ENCODE data around the gene GMPR. TPM values are rescaled to one million over a fixed set of nuclear protein-coding genes. Genes with fewer than 3 reads are reported as not detected.

GMPR gene
- total RNA-seq, 1 donor from 2014 or later, result 126 TPM

- H3K27ac ChIP-seq (replicated peaks), result peak overlapping the region; percentile 63
- no peaks in the 10 kb centered on the region for H3K9me3 ChIP-seq (replicated peaks)
- DNase-seq, result peak; percentile 97
- no peak for TF ChIP-seq CTCF (IDR thresholded peaks at IDR 0.05; ENCODE audit: borderline replicate concordance)
- no peaks in the 10 kb centered on the region for H3K27me3 ChIP-seq (ENCODE audit: low read depth)
- intact Hi-C loops (cut with micrococcal nuclease), result no loop called here
- H3K36me3 ChIP-seq, result no peaks in the 10 kb centered on the region
- no peak overlapping the region for H3K4me3 ChIP-seq
- H3K4me1 ChIP-seq, result peaks cover 76% of the 10 kb centered on the region
Observed at GRCh38 chr6:16337295-16337975, 99.0 kb downstream of the GMPR start.

GRCh38 chr6:16338577-16339264 is 100.3 kb downstream of the GMPR start:
- peak; percentile 63 for DNase-seq
- Histone ChIP-seq H3K27ac (replicated peaks) (no peak overlapping the region), H3K27me3 (ENCODE audit: low read depth) (no peaks in the 10 kb centered on the region), H3K36me3 (no peaks in the 10 kb centered on the region), H3K9me3 (replicated peaks) (no peaks in the 10 kb centered on the region), H3K4me1 (peaks cover 69% of the 10 kb centered on the region), H3K4me3 (no peak overlapping the region)
- TF ChIP-seq CTCF (IDR thresholded peaks at IDR 0.05; ENCODE audit: borderline replicate concordance), result peak; percentile 61
- intact Hi-C loops (cut with micrococcal nuclease), result no loop called here

- TF ChIP-seq CTCF (IDR thresholded peaks at IDR 0.05; ENCODE audit: borderline replicate concordance), result no peak
- intact Hi-C loops (cut with micrococcal nuclease), result no loop called here
- Histone ChIP-seq H3K27ac (replicated peaks) (no peak overlapping the region), H3K27me3 (ENCODE audit: low read depth) (no peaks in the 10 kb centered on the region), H3K4me1 (peaks cover 64% of the 10 kb centered on the region), H3K9me3 (replicated peaks) (no peaks in the 10 kb centered on the region), H3K36me3 (no peaks in the 10 kb centered on the region), H3K4me3 (no peak overlapping the region)
- DNase-seq, result no peak
Observed at GRCh38 chr6:16339265-16339587, 100.8 kb downstream of the GMPR start.

- DNase-seq, result no peak
- Histone ChIP-seq H3K36me3 (no peaks in the 10 kb centered on the region), H3K4me3 (no peak overlapping the region), H3K4me1 (peaks cover 45% of the 10 kb centered on the region), H3K27ac (replicated peaks) (no peak overlapping the region), H3K9me3 (replicated peaks) (no peaks in the 10 kb centered on the region), H3K27me3 (ENCODE audit: low read depth) (no peaks in the 10 kb centered on the region)
- intact Hi-C loops (cut with micrococcal nuclease), result no loop called here
- TF ChIP-seq CTCF (IDR thresholded peaks at IDR 0.05; ENCODE audit: borderline replicate concordance), result no peak
Observed at GRCh38 chr6:16343593-16343992, 105.2 kb downstream of the GMPR start.

GRCh38 chr6:16344756-16345155 is 106.4 kb downstream of the GMPR start:
- DNase-seq, result no peak
- Histone ChIP-seq H3K9me3 (replicated peaks) (no peaks in the 10 kb centered on the region), H3K4me3 (no peak overlapping the region), H3K27ac (replicated peaks) (peak overlapping the region; percentile 56), H3K27me3 (ENCODE audit: low read depth) (no peaks in the 10 kb centered on the region), H3K36me3 (no peaks in the 10 kb centered on the region), H3K4me1 (peaks cover 35% of the 10 kb centered on the region)
- intact Hi-C loops (cut with micrococcal nuclease), result no loop called here
- no peak for TF ChIP-seq CTCF (IDR thresholded peaks at IDR 0.05; ENCODE audit: borderline replicate concordance)

Other genes starting within 250 kb of the GMPR start
- gene MYLIP, start 109.5 kb upstream of the GMPR start, total RNA-seq, result 13.5 TPM

All from left ventricle myocardium inferior (tissue), 1 donor.